LNCaP clone FGC (cell line): ENCODE measurements around the gene TRIM56.
"Not testable (repeated sequence)": the region's sequence is repeated elsewhere in the genome, so short reads cannot be mapped to it uniquely, and the experiment has no call there.

Experiments
- DNase-seq: peaks from one replicate; pipeline ENCODE4 v3.0.0-alpha.2; 2011; ENCODE audit warnings: low read depth
- H3K4me3 ChIP-seq: 2 replicates; pipeline ENCODE4 v1.5.1; 2011; ENCODE audit warnings: mild to moderate bottlenecking, low read depth, low read length, control low read depth
- TF ChIP-seq, protein P1 (sequence below): IDR thresholded peaks from 2 replicates; pipeline ENCODE4 v1.5.1; 2012; ENCODE audit warnings: mild to moderate bottlenecking; ENCODE audit not compliant: control insufficient read depth, insufficient read depth; ENCODE audit errors: extremely low read depth

The TRIM56 gene

DNA sequence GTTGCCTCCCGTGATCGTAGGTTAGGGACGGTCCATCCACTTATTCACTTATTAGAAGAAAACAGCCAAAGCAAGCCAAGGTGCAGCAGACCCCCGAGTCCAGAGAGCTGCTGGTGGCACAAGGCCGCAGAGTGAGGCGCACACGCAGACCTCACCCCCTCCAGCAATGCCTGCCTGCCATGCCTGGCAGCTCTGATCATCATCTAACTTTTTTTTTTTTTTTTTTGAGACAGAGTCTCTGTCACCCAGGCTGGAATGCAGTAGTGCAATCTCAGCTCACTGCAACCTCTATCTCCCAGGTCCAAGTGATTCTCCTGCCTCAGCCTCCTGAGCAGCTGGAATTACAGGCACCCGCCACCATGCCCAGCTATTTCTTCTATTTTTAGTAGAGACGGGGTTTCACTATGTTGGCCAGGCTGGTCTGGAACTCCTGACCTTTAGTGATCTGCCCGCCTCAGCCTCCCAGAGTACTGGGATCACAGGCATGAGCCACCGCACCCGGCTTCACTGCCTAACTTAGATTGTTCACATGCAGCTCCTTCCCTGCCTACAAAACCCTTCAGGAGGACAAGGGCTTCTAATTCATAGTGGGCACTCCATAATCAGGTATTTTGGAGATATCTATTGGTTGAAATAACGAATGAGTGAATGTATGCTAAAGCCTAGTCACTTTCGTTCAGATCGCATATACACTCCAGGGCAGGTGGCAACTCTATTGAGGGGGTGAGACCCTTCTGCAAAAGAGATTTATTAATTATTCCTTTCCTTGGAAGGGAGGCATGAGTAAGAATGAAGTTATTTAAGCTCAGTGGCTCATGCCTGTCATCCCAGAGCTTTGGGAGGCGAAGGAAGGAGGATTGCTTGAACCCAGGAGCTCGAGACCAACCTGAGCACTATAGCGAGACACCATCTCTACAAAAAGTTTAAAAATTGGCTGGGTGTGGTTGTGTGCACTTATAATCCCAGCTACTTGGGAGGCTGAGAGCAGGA is 15.9 kb downstream of the TRIM56 start:
- no peak overlapping the region for H3K4me3 ChIP-seq
- DNase-seq = no peak
- TF ChIP-seq, protein P1, sequence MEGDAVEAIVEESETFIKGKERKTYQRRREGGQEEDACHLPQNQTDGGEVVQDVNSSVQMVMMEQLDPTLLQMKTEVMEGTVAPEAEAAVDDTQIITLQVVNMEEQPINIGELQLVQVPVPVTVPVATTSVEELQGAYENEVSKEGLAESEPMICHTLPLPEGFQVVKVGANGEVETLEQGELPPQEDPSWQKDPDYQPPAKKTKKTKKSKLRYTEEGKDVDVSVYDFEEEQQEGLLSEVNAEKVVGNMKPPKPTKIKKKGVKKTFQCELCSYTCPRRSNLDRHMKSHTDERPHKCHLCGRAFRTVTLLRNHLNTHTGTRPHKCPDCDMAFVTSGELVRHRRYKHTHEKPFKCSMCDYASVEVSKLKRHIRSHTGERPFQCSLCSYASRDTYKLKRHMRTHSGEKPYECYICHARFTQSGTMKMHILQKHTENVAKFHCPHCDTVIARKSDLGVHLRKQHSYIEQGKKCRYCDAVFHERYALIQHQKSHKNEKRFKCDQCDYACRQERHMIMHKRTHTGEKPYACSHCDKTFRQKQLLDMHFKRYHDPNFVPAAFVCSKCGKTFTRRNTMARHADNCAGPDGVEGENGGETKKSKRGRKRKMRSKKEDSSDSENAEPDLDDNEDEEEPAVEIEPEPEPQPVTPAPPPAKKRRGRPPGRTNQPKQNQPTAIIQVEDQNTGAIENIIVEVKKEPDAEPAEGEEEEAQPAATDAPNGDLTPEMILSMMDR = no peak

DNA sequence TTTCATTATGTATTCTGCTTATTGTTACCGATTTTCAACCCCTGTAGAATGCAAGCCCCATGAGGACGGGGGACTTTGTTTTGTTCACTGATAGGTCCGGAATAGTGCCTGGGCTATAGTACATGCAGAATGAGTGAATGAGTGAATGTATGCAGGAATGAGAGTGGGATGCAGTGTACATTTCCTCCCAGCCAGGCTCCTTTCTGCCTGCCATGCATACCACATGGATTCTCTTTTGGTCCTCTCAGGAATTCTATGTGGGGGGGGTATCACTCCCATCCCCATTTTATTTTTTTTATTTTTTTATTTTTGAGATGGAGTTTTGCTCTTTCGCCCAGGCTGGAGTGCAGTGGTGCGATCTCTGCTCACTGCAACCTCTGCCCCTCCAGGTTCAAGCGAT is 16.7 kb downstream of the TRIM56 start:
- no peak for DNase-seq

DNA sequence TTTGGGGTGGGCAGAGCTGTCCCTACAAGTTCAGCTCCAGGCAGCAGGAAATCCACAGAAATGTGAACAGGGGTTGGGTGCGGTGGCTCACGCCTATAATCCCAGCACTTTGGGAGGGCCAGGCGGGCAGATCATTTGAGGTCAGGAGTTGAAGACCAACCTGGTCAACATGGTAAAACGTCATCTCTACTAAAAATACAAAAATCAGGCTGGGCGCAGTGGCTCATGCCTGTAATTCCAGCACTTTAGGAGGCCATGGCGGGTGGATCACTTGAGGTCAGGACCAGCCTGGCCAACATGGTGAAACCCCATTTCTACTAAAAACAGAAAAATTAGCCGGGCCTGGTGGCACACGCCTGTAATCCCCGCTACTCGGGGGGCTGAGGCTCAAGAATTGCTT is 18.4 kb downstream of the TRIM56 start:
- not testable (repeated sequence) for DNase-seq, H3K4me3 ChIP-seq

More for the DNA sequence above, 16.7 kb downstream of the TRIM56 start:
- no peak overlapping the region for H3K4me3 ChIP-seq
- TF ChIP-seq, protein P1 = no peak

DNA sequence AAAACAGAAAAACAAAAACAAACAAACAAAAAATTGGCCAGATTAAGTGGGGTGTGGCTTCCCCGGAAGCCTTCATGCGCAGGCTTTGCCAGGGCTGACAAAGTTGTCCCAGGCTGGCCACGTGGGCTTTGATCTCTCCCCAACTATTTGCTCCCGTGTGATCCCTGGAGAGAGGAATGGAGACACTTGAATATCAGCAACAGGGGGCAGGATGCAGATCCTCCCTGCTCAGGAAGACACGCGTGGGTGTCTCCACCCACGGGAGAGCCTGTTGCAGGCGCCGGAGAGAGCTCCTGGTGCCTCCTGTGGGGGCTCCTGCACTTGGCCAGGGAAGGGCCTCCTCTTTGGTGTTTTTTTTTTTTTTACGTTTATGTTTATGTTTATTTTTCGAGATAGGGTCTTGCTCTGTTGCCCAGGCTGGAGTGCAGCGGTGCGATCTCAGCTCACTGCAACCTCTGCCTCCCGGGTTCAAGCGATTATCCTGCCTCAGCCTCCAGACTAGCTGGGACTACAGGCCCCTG is 19.0 kb downstream of the TRIM56 start:
- TF ChIP-seq, protein P1 = no peak
- no peak for DNase-seq
- H3K4me3 ChIP-seq = no peak overlapping the region

DNA sequence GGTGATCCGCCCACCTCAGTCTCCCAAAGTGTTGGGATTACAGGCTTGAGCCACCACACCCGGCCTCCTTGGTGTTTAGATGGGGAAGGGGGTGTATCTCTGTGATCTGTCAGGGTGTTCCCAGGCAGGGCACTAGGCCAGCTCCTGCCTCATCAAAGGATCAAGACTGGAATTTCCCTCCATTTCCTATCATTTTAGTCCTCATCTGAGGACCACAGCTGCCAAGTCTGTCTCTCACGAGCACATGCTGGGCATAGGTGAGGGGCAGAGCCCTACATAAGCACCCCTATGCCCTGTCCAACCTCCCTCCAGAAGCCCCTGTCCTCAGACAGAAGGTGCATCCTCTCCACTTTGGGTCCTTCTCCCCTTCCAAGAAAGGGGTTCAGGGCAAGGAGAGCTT is 19.5 kb downstream of the TRIM56 start:
- DNase-seq = no peak
- H3K4me3 ChIP-seq = no peak overlapping the region
- TF ChIP-seq, protein P1 = no peak

DNA sequence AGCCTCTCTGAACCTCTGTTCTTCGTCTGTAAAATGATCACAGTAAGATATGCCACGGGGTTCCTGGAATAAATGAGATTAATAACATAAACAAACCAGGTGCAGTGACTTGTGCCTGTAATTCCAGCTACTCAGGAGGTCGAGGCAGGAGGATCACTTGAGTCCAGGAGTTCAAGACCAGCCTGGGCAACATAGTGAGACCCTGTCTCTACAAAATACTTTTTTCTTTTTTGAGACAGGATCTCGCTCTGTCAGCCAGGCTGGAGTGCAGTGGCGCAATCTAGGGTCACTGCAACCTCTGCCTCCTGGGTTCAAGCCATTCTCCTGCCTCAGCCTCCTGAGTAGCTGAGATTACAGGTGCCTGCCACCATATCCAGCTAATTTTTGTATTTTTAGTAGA is 20.0 kb downstream of the TRIM56 start:
- DNase-seq = not testable (repeated sequence)

DNA sequence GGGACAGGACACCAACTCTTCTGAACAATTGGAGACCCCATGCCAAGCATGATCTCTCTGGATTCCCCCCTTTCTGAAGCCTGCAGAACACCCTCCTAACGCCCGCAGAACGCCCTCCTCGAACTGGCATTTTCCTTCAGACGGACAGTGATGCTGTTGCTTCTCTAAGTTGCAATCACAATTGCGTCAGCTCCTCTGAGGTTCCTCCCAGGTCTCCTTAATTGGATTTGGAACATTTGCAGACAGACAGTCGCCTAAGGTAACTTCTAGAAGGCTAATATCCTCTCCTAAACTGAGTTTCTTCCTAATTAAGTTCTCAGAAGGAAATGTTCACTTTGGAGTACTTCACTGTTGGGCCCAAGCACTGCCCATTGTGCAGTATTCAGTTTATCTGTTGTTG is 21.1 kb downstream of the TRIM56 start:
- no peak overlapping the region for H3K4me3 ChIP-seq
- TF ChIP-seq, protein P1 = no peak
- DNase-seq = no peak

More for the DNA sequence above, 20.0 kb downstream of the TRIM56 start:
- H3K4me3 ChIP-seq = not testable (repeated sequence)
